Keratinocyte (primary cell): Measurements from ENCODE around the gene NUP54. TPM values are rescaled to one million over a fixed set of nuclear protein-coding genes. Genes with fewer than 3 reads are reported as not detected.

ENCODE experiments used
- DNase-seq: peaks from one replicate; pipeline ENCODE4 v3.0.0-alpha.2; 2011; ENCODE audit warnings: low read depth, missing footprints, low spot score
- FAIRE-seq: peaks from 2 replicates; lab custom pipeline; 2011; peaks lifted over from hg19 to GRCh38; lab: Jason Lieb, UNC
- H2AFZ ChIP-seq: 2 replicates; pipeline ENCODE4 v1.6.0; 2012; ENCODE audit warnings: low read length, control low read depth, inconsistent platforms; ENCODE audit not compliant: control insufficient read depth
- H3K27ac ChIP-seq: 2 replicates; pipeline ENCODE4 v1.5.1; 2011; ENCODE audit warnings: low read length; ENCODE audit not compliant: control insufficient read depth, insufficient read depth
- H3K27me3 ChIP-seq: 3 replicates; pipeline ENCODE4 v1.6.0; 2011; ENCODE audit warnings: low read length; ENCODE audit not compliant: control insufficient read depth, insufficient read depth; ENCODE audit errors: extremely low read depth
- H3K36me3 ChIP-seq, 2 experiments: 2 replicates in 1 of 2; 3 replicates in 1 of 2; pipeline ENCODE4 v1.5.1; 2011; ENCODE audit warnings: low read length in 2 of 2, mild to moderate bottlenecking in 1 of 2; ENCODE audit not compliant: control insufficient read depth in 2 of 2, insufficient read depth in 2 of 2; ENCODE audit errors: extremely low read depth in 1 of 2
- H3K4me1 ChIP-seq: 3 replicates; pipeline ENCODE4 v1.5.1; 2011; ENCODE audit warnings: low read length; ENCODE audit not compliant: control insufficient read depth, insufficient read depth; ENCODE audit errors: extremely low read depth
- H3K4me2 ChIP-seq: 3 replicates; pipeline ENCODE4 v1.6.0; 2011; ENCODE audit warnings: low read depth, low read length; ENCODE audit not compliant: control insufficient read depth, insufficient read depth; ENCODE audit errors: extremely low read depth
- H3K4me3 ChIP-seq, 3 experiments: fragments of 200-600 bp in 1 of 3; sonication (generic) in 1 of 3; 2 replicates in 2 of 3; 3 replicates in 1 of 3; pipeline ENCODE4 v1.5.1; 2011 to 2016; ENCODE audit warnings: low read length in 3 of 3, mild to moderate bottlenecking in 3 of 3, control low read depth in 2 of 3, inconsistent platforms in 1 of 3, low read depth in 1 of 3, mixed read lengths in 1 of 3, mixed run types in 1 of 3, moderate library complexity in 1 of 3; ENCODE audit not compliant: control insufficient read depth in 2 of 3, insufficient read depth in 2 of 3; ENCODE audit errors: extremely low read depth in 1 of 3
- H3K79me2 ChIP-seq: 2 replicates; pipeline ENCODE4 v1.6.0; 2012; ENCODE audit warnings: low read length; ENCODE audit not compliant: control insufficient read depth, insufficient read depth
- H3K9ac ChIP-seq: 3 replicates; pipeline ENCODE4 v1.6.0; 2011; ENCODE audit warnings: low read length; ENCODE audit not compliant: control insufficient read depth, insufficient read depth; ENCODE audit errors: extremely low read depth
- H3K9me1 ChIP-seq: 3 replicates; pipeline ENCODE4 v1.6.0; 2011; ENCODE audit warnings: low read length; ENCODE audit not compliant: control insufficient read depth, insufficient read depth; ENCODE audit errors: extremely low read depth
- H3K9me3 ChIP-seq: 2 replicates; pipeline ENCODE4 v1.5.1; 2012; ENCODE audit warnings: low read depth, low read length; ENCODE audit not compliant: control insufficient read depth
- H4K20me1 ChIP-seq: 3 replicates; pipeline ENCODE4 v1.6.0; 2011; ENCODE audit warnings: low read length; ENCODE audit not compliant: control insufficient read depth, insufficient read depth; ENCODE audit errors: extremely low read depth
- CTCF ChIP-seq, 3 experiments: IDR thresholded peaks in 1 of 3; conservative IDR thresholded peaks in 1 of 3; optimal IDR thresholded peaks in 1 of 3; 2 replicates in 2 of 3; 3 replicates in 1 of 3; pipeline versions ENCODE3 to v1.5.1; 2011; ENCODE audit warnings: low read length in 3 of 3, mild to moderate bottlenecking in 3 of 3, moderate library complexity in 2 of 3, control low read depth in 1 of 3, inconsistent platforms in 1 of 3; ENCODE audit not compliant: insufficient read depth in 2 of 3; ENCODE audit errors: extremely low read depth in 1 of 3
- EZH2 ChIP-seq: IDR thresholded peaks from one replicate; pipeline ENCODE4 v1.6.1; 2012; ENCODE audit warnings: inconsistent platforms, mild to moderate bottlenecking, low read length, moderate library complexity
- dilution Hi-C: fragments of 300-500 bp; cut with MboI; formaldehyde crosslinking; loops from one replicate; pipeline ENCODE4 v1.7.0; 2020; ENCODE audit warnings: low sequenced_read_pairs; ENCODE audit not compliant: extremely low pct_ligation_motif_present
- polyA plus RNA-seq, 5 experiments: library from polyadenylated mRNA; depleted of rRNA in 3 of 5; stranded (reverse) in 3 of 5; stranded (forward) in 1 of 5; unstranded in 1 of 5; fragments of >200 nt; gene quantifications; 1 replicate in 1 of 5; 2 replicates in 3 of 5; 3 replicates in 1 of 5; pipeline versions ENCODE4 v1.2.1 to v1.2.3, GENCODE V29; 2011 to 2012; ENCODE audit warnings: missing spikeins in 2 of 5, low read depth in 1 of 5, low replicate concordance in 1 of 5

Gene NUP54
- polyA plus RNA-seq, 1 donor (not counting 4 experiments of a cell fraction or from before 2014, with no cell fraction given) = 59.2 TPM

GRCh38 chr4:76120199-76120598 lies 28.0 kb downstream of the NUP54 start:
- DNase-seq (no peak), FAIRE-seq (no peak)
- TF ChIP-seq CTCF (optimal IDR thresholded peaks at IDR 0.05 in 1 of 3, IDR thresholded peaks at IDR 0.05 in 1 of 3, conservative IDR thresholded peaks at IDR 0.05 in 1 of 3; ENCODE audit: extremely low read depth in 1 of 3, insufficient read depth in 2 of 3, low read length in 3 of 3) (no peak), EZH2 (no peak)
- no peak overlapping the region for H3K27ac ChIP-seq
- H3K4me2 ChIP-seq = no peak overlapping the region
- no peak overlapping the region for H3K4me3 ChIP-seq
- dilution Hi-C loops = no loop called here
- H3K27me3 ChIP-seq = no peaks in the 10 kb centered on the region
- no peak overlapping the region for H3K9ac ChIP-seq
- H3K9me1 ChIP-seq = no peaks in the 10 kb centered on the region
- no peaks in the 10 kb centered on the region for H3K9me3 ChIP-seq
- H3K4me1 ChIP-seq = no peaks in the 10 kb centered on the region
- peaks cover 10 to 15% of the 10 kb centered on the region in 2 experiments for H3K36me3 ChIP-seq
- H4K20me1 ChIP-seq = no peaks in the 10 kb centered on the region
- no peak overlapping the region for H2AFZ ChIP-seq
- H3K79me2 ChIP-seq = no peaks in the 10 kb centered on the region

DNA sequence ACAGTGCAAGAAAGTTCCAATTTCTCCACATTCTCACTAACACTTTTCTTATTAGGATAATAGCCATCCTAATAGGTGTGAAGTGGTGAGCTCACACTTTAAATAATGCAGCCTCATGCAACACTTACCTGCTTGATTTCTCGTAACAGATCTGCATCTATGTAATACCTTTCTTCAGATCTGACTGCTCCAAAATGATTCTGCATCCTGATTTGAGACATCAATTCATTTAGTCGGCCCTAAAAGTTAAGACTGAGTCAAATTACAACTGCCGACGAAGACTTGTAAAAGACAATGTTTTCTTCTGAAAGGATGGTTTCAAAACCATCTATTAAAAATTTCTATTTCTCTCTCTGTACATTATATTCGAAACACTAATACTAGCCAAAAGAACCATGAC lies 30.7 kb downstream of the NUP54 start:
- TF ChIP-seq CTCF (optimal IDR thresholded peaks at IDR 0.05 in 1 of 3, IDR thresholded peaks at IDR 0.05 in 1 of 3, conservative IDR thresholded peaks at IDR 0.05 in 1 of 3; ENCODE audit: extremely low read depth in 1 of 3, insufficient read depth in 2 of 3, low read length in 3 of 3) (no peak), EZH2 (no peak)
- Histone ChIP-seq H3K4me3 (no peak overlapping the region), H2AFZ (no peak overlapping the region), H3K79me2 (no peaks in the 10 kb centered on the region), H4K20me1 (no peaks in the 10 kb centered on the region), H3K4me2 (no peak overlapping the region), H3K9ac (no peak overlapping the region), H3K36me3 (peaks cover 7 to 10% of the 10 kb centered on the region in 2 experiments), H3K27ac (no peak overlapping the region), H3K9me1 (no peaks in the 10 kb centered on the region), H3K27me3 (no peaks in the 10 kb centered on the region), H3K4me1 (no peaks in the 10 kb centered on the region), H3K9me3 (no peaks in the 10 kb centered on the region)
- DNase-seq (no peak), FAIRE-seq (no peak)
- dilution Hi-C loops = no loop called here
